GM23338 (cell line): ENCODE results near the gene HEXD. TPM values are rescaled to one million over a fixed set of nuclear protein-coding genes. Genes with fewer than 3 reads are reported as not detected.

Source experiments
- ATAC-seq: fragments of 200-7000 bp; cut with Tn5 transposase; 3 replicates; pipeline ENCODE4 v1.9.1; 2020
- DNase-seq: peaks from one replicate; pipeline ENCODE4 v3.0.0-alpha.2; 2015; ENCODE audit warnings: low spot score
- H2AFZ ChIP-seq: fragments of 200-600 bp; sonication (generic); 2 replicates; pipeline ENCODE4 v1.8.0; 2016; ENCODE audit warnings: antibody characterized with exemption, mild to moderate bottlenecking, moderate library complexity
- H3F3A ChIP-seq: fragments of 200-600 bp; sonication (generic); replicated peaks from 2 replicates; pipeline ENCODE4 v1.8.0; 2017; ENCODE audit warnings: antibody characterized with exemption, mixed run types, low read depth
- H3K27ac ChIP-seq: fragments of 200-600 bp; sonication (generic); 2 replicates; pipeline ENCODE4 v1.6.1; 2016; ENCODE audit warnings: low read depth
- H3K27me3 ChIP-seq: fragments of 200-600 bp; sonication (generic); 2 replicates; pipeline ENCODE4 v1.8.0; 2016; ENCODE audit warnings: mild to moderate bottlenecking, mixed run types, moderate library complexity; ENCODE audit not compliant: insufficient read depth
- H3K36me3 ChIP-seq: fragments of 200-600 bp; sonication (generic); 2 replicates; pipeline ENCODE4 v1.8.0; 2016; ENCODE audit warnings: mild to moderate bottlenecking; ENCODE audit not compliant: insufficient read depth
- H3K4me1 ChIP-seq: fragments of 200-600 bp; sonication (generic); 2 replicates; pipeline ENCODE4 v1.8.0; 2016; ENCODE audit warnings: mild to moderate bottlenecking, moderate library complexity; ENCODE audit not compliant: insufficient read depth
- H3K4me2 ChIP-seq: fragments of 200-600 bp; sonication (generic); 2 replicates; pipeline ENCODE4 v1.7.1; 2017; ENCODE audit warnings: mixed run types
- H3K4me3 ChIP-seq: fragments of 200-600 bp; sonication (generic); 2 replicates; pipeline ENCODE4 v1.6.1; 2016; ENCODE audit warnings: mixed run types
- H3K79me2 ChIP-seq: fragments of 200-600 bp; sonication (generic); replicated peaks from 2 replicates; pipeline ENCODE4 v1.8.0; 2017; ENCODE audit warnings: mild to moderate bottlenecking; ENCODE audit not compliant: insufficient read depth
- H3K9me2 ChIP-seq: fragments of 200-600 bp; sonication (generic); 2 replicates; pipeline ENCODE4 v1.8.0; 2017; ENCODE audit not compliant: insufficient read depth
- H4K20me1 ChIP-seq: fragments of 200-600 bp; sonication (generic); replicated peaks from 2 replicates; pipeline ENCODE4 v1.8.0; 2017; ENCODE audit warnings: mild to moderate bottlenecking; ENCODE audit not compliant: insufficient read depth
- H3K27ac Mint-ChIP-seq: 2 replicates; pipeline ENCODE4 v1.8.0; 2020; ENCODE audit warnings: inconsistent platforms, mild to moderate bottlenecking, moderate library complexity, mixed read lengths
- H3K27me3 Mint-ChIP-seq: 3 replicates; pipeline ENCODE4 v1.8.0; 2022; ENCODE audit warnings: low read depth, mild to moderate bottlenecking, moderate library complexity, mixed read lengths, inconsistent platforms; ENCODE audit not compliant: insufficient read depth, poor library complexity
- H3K36me3 Mint-ChIP-seq: 3 replicates; pipeline ENCODE4 v1.8.0; 2021; ENCODE audit warnings: low read depth, mild to moderate bottlenecking, inconsistent platforms, moderate library complexity, mixed read lengths
- H3K4me1 Mint-ChIP-seq: 3 replicates; pipeline ENCODE4 v1.8.0; 2020; ENCODE audit warnings: mild to moderate bottlenecking, inconsistent platforms, mixed read lengths
- H3K4me3 Mint-ChIP-seq: 3 replicates; pipeline ENCODE4 v1.8.0; 2021; ENCODE audit warnings: moderate library complexity, mild to moderate bottlenecking, inconsistent platforms, mixed read lengths
- H3K9me3 Mint-ChIP-seq: 3 replicates; pipeline ENCODE4 v1.8.0; 2020; ENCODE audit warnings: moderate library complexity, mild to moderate bottlenecking, inconsistent platforms, mixed read lengths
- CREB1 ChIP-seq: fragments of 250-450 bp; sonication (Bioruptor Pico); IDR thresholded peaks from 2 replicates; pipeline ENCODE4 v1.5.0; 2020; ENCODE audit warnings: low read depth, mild to moderate bottlenecking, moderate library complexity
- CTCF ChIP-seq, 2 experiments: fragments of 200-600 bp in 1 of 2; sonication (generic) in 1 of 2; conservative IDR thresholded peaks; 2 replicates each; pipeline versions ENCODE4 v1.5.1 to v1.6.1; 2016 to 2017; ENCODE audit warnings: antibody characterized with exemption in 2 of 2, low read depth in 2 of 2, mild to moderate bottlenecking in 2 of 2, moderate library complexity in 1 of 2
- ETS1 ChIP-seq: IDR thresholded peaks from 2 replicates; pipeline ENCODE4 v1.6.1; 2016; ENCODE audit warnings: antibody characterized with exemption
- EZH2 ChIP-seq: fragments of 200-600 bp; sonication (generic); IDR thresholded peaks from one replicate; pipeline ENCODE4 v1.8.0; 2017; ENCODE audit warnings: antibody characterized with exemption, mild to moderate bottlenecking, low read depth; ENCODE audit not compliant: unreplicated experiment
- EZH2phosphoT487 ChIP-seq: fragments of 200-600 bp; sonication (generic); IDR thresholded peaks from one replicate; pipeline ENCODE4 v1.8.1; 2018; ENCODE audit warnings: antibody characterized with exemption; ENCODE audit not compliant: unreplicated experiment
- JUNB ChIP-seq: IDR thresholded peaks from one replicate; pipeline ENCODE4 v1.6.1; 2016; ENCODE audit warnings: antibody characterized with exemption; ENCODE audit not compliant: unreplicated experiment
- NANOG ChIP-seq: IDR thresholded peaks from 2 replicates; pipeline ENCODE4 v1.6.1; 2016; ENCODE audit warnings: antibody characterized with exemption, borderline replicate concordance
- POLR2AphosphoS5 ChIP-seq: IDR thresholded peaks from 2 replicates; pipeline ENCODE4 v1.6.1; 2016; ENCODE audit warnings: antibody characterized with exemption, low read depth
- REST ChIP-seq: IDR thresholded peaks from one replicate; pipeline ENCODE4 v1.6.1; 2018; ENCODE audit warnings: antibody characterized with exemption; ENCODE audit not compliant: unreplicated experiment
- STAT1 ChIP-seq: IDR thresholded peaks from one replicate; pipeline ENCODE4 v1.6.1; 2016; ENCODE audit warnings: antibody characterized with exemption; ENCODE audit not compliant: unreplicated experiment
- ZNF331 ChIP-seq: fragments of 250-450 bp; sonication (Bioruptor Pico); IDR thresholded peaks from 2 replicates; pipeline ENCODE4 v1.5.0; 2020; ENCODE audit warnings: low read depth, mild to moderate bottlenecking, moderate library complexity
- ZNF462 ChIP-seq: fragments of 250-450 bp; sonication (Bioruptor Pico); IDR thresholded peaks from 2 replicates; pipeline ENCODE4 v1.5.0; 2020; ENCODE audit warnings: mild to moderate bottlenecking, moderate library complexity
- polyA plus RNA-seq: library from polyadenylated mRNA; unstranded; fragments of >200 nt; fragmentation: Nextera tagmentation; extraction: Ambion mirVana; gene quantifications from 2 replicates; pipeline ENCODE4 v1.2.1, GENCODE V29; 2016
- total RNA-seq: library from RNA; depleted of rRNA; stranded (reverse); fragments of >200 nt; shearing (Covaris generic); gene quantifications from 2 replicates; pipeline ENCODE4 v1.2.3, GENCODE V29; 2014

The HEXD gene
- total and polyA plus RNA-seq, 2 experiments from 2014 or later = 11.9 to 31.1 TPM

GRCh38 chr17:82444941-82445521 lies 26.9 kb downstream of the HEXD start (continued):
- TF ChIP-seq ZNF462 (CRISPR knock-in tag) = no peak
- no peak for TF ChIP-seq ETS1
- TF ChIP-seq EZH2phosphoT487 = no peak
- no peak for TF ChIP-seq ZNF331 (CRISPR knock-in tag)

- no peak overlapping the region for H3K4me3 Mint-ChIP-seq
- ATAC-seq = no peak
- TF ChIP-seq EZH2phosphoT487 = no peak
- TF ChIP-seq STAT1 = no peak
- no peak for TF ChIP-seq POLR2AphosphoS5
- TF ChIP-seq NANOG = no peak
- TF ChIP-seq CTCF (conservative IDR thresholded peaks at IDR 0.05; ENCODE audit: low read depth in 2 of 2) = no peak
- TF ChIP-seq ZNF331 (CRISPR knock-in tag) = no peak
- TF ChIP-seq REST = no peak
- no peak for TF ChIP-seq JUNB
- TF ChIP-seq EZH2 = no peak
- TF ChIP-seq CREB1 (CRISPR knock-in tag) = no peak
Measured at GRCh38 chr17:82445542-82445941, 27.4 kb downstream of the HEXD start.

More at GRCh38 chr17:82445542-82445941, 27.4 kb downstream of the HEXD start:
- Mint-ChIP-seq H3K27me3 (peaks cover 14% of the 10 kb centered on the region), H3K36me3 (peaks cover 17% of the 10 kb centered on the region), H3K9me3 (no peaks in the 10 kb centered on the region), H3K4me1 (peaks cover 21% of the 10 kb centered on the region), H3K27ac (no peak overlapping the region)
- no peak overlapping the region for H3K27ac ChIP-seq
- no peak overlapping the region for H3K4me3 ChIP-seq
- H3K27me3 ChIP-seq = no peaks in the 10 kb centered on the region
- no peaks in the 10 kb centered on the region for H3K36me3 ChIP-seq
- H2AFZ ChIP-seq = no peak overlapping the region
- H3K4me2 ChIP-seq = no peak overlapping the region
- no peak for DNase-seq
- no peaks in the 10 kb centered on the region for H3K9me2 ChIP-seq
- peaks cover 3% of the 10 kb centered on the region; the same call in 1 of the 2 replicates for H3F3A ChIP-seq
- no peaks in the 10 kb centered on the region; the same call in 1 of the 2 replicates for H4K20me1 ChIP-seq
- 0 out of 2 replicates have a peak, but pooled peaks cover 5% of the 10 kb centered on the region for H3K79me2 ChIP-seq
- H3K4me1 ChIP-seq = peaks cover 14% of the 10 kb centered on the region; the same call in 1 of the 2 replicates
